IPS DF 4.7 (cell line): Measurements from ENCODE around the gene C2.
"Not testable (repeated sequence)": the region's sequence is repeated elsewhere in the genome, so short reads cannot be mapped to it uniquely, and the experiment has no call there.

Experiments
- DNase-seq: peaks from one replicate; pipeline ENCODE4 v3.0.0-alpha.2; 2013; ENCODE audit warnings: low spot score; ENCODE audit errors: extremely low read depth

Gene C2

DNA sequence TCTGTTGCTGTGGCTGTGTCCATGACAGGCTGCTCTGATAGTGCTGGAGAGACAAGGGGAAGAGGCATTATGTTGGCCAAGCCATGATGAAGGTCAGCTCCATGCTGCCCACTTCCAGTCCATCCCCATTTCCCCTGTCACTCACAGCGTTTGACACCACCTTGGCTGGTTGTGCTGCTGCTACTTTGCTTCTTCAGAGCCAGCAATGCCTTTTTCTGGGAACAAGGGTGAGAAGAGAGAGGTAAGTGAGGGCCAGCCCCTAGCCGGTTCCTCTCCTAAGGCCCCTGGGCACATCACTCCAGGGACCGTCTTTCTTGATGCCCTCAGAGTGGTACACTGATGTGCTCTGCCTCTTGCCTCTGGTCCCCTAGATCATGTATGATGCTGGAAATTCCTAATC lies 29.3 kb downstream of the C2 start:
- no peak for DNase-seq

DNA sequence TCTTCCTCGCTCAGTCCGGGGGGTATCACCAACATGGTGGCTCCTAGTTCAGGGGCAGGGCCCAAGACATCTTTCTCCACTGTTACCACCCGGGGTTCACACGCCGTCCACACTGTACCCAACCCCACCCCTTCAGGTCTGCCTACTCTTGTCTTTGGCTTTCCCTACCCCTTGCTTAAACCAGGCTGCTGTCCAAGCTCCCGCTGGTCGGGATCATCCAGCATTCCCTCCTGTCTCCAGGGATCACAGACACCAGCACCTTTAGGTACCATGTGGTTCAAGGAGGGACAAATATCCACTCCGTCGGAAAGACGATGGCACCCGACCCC lies 30.9 kb downstream of the C2 start:
- no peak for DNase-seq

DNA sequence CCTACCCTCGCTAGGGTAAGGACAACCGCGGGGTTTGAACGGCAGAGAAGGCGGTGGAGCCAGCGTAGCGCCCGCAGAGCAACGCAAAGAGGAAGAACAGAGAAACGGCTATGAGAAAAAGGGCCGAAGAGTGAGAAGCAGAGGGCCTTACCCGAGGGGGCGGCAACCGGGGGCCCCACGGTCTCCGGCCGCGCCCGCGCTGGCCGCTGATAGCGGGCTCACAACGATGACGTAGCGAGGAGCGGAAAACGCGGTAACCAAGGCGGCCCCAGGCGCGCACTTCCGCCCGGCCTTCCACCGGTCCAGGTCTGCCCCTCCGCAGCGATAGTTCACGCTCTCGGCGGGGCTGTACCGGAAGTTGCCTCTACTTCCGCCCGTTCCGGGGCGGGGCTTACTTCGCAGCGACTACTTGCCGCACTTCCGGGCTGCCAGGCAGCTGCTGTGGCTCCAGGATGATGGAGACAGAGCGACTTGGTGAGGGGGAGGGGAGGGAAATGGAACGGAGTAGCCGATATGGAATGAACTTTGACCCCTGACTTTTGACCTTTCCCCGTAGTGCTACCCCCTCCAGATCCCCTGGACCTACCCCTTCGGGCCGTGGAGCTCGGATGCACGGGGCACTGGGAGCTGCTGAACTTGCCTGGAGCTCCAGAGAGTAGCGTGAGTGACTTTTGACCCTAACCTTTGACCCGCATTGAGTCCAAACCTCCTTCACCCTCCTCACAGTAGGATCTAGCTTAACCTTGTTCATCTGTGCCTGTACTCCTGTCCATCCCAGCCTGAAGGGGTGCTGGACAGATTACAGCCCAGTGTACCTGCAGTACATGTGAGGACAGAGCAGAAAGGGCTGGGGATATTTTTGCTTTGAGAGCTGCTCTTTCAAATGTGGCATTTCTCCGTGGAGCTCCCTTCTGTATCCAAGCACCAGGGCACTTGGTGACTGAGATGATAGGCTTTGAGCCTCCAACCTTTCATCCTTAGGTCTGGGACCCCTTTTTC lies 31.5 kb downstream of the C2 start, which contains the start of the genes NELFE and SKIC2:
Gene NELFE (minus strand): TSS at position 231 of the 999 bp plus-strand sequence. CDS start 525 bp downstream, outside the sequence.
Gene SKIC2 (plus strand): TSS at position 435 of the 999 bp plus-strand sequence. CDS start 18 bp downstream, at position 453.
- DNase-seq = peak; percentile 91

DNA sequence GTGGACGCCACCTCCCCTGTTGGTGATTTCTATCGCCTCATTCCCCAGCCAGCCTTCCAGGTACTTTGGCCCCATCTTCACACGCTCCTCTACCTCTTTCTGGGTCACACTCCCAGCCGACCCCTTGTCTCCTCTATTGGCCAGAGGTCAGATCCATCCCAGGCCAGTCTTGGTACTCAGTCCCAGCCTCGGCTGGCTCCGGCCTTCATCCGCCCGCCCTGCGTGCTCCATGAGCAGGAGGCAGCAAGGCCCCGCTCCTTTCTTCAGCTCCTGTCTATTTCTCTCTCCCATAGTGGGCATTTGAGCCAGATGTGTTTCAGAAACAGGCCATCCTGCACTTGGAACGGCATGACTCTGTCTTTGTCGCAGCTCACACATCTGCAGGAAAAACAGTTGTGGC lies 34.1 kb downstream of the C2 start:
- DNase-seq = no peak

DNA sequence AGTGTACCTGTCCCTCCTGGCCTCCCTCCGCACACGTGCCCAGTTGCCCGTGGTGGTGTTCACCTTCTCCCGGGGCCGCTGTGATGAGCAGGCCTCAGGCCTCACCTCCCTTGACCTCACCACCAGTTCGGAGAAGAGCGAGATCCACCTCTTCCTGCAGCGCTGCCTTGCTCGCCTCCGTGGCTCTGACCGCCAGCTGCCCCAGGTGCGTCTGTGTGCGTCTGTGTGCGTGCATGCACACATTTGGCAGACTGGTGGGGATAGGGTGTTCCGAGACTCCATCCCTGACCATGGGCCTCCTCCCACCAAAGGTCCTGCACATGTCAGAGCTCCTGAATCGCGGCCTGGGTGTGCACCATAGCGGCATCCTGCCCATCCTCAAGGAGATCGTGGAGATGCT lies 36.4 kb downstream of the C2 start:
- no peak for DNase-seq

DNA sequence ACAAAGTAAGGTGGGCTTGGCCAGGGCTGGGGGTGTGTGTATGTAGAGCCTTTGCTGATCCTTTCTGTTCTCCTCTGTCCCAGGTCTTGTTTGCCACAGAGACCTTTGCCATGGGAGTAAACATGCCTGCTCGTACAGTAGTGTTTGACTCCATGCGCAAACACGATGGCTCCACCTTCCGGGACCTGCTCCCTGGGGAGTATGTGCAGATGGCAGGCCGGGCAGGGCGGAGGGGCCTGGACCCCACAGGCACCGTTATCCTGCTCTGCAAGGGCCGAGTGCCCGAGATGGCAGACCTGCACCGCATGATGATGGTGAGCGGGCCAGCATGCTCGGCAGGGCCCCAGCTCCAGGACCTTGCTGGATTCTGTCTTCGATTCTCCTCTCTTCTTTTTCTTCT lies 38.2 kb downstream of the C2 start:
- no peak for DNase-seq

DNA sequence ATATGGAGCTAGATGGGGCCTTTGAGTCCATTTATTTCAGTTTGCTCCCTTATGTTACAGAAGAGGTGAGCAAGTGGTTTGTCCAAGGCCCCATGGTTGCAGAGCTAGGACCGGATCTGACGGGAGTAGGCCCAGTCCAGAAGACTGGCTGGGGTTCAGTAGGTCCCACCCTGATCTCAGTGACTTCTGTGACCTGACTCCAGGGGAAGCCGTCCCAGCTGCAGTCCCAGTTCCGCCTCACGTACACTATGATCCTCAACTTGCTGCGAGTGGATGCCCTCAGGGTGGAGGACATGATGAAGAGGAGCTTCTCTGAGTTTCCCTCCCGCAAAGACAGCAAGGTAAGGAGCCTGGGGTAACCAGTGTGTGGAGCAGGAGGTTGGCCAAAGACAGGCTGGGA lies 39.0 kb downstream of the C2 start:
- DNase-seq = no peak

DNA sequence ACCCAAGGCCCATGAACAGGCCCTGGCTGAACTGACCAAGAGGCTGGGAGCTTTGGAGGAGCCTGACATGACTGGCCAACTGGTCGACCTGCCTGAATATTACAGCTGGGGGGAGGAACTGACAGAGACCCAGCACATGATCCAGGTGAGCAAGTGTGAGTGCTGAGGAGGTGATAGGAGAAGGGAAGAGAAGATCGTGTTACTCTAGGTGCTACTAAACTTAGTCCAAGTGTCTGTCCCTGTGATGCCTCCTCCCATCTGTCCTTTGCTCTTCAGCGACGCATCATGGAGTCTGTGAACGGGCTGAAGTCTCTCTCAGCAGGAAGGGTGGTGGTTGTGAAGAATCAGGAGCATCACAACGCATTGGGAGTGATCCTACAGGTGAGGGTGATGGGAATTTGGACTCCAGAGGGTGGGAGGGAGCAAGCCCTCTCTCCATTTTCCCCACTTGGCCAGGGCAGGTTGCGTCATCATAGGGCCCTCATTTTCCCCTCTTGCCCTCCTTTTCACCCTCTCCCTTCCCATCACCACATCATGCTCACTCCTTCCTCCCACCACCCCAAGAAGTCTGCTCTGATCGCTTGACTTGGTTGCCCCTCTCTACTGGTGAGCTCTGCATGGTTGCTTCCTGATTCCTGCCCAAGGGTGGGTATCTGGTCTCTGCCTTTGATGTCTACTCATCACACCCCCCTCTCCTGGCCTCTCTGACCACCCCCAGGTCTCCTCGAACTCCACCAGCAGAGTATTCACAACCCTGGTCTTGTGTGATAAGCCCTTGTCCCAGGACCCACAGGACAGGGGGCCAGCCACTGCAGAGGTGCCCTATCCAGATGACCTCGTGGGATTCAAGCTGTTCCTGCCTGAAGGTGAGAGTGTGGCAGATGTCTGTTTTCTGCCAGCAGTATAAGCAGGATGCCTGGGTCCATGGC lies 39.7 kb downstream of the C2 start:
- no peak for DNase-seq

DNA sequence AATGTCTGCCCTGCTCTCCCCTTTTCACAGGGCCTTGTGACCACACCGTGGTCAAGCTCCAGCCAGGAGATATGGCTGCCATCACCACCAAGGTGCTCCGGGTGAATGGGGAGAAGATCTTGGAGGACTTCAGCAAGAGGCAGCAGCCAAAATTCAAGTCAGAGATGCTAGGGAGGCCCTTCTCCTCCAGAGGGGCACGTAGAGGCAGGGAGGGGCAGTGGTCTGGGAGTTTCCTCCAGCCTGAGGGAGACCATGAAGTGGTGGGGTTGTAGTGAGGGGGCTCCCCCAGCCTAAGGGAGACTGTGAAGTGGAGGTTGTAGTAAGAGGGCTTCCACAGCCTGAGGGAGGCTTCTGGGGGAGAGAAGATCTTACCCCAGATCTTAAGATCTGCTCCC lies 40.4 kb downstream of the C2 start:
- DNase-seq = no peak

DNA sequence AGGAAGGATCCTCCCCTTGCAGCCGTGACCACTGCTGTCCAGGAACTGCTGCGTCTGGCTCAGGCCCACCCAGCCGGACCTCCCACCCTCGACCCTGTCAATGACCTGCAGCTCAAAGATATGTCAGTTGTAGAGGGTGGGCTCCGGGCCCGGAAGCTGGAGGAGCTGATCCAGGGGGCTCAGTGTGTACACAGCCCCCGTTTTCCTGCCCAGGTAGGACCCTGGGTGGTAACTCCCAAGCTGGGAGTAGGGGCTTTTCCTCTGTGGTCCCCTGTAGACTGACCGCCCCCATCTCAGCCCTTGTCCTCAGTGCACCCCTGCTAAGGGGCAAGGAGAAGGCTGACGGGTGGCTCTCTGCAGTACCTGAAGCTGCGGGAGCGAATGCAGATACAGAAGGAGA lies 40.8 kb downstream of the C2 start:
- no peak for DNase-seq

DNA sequence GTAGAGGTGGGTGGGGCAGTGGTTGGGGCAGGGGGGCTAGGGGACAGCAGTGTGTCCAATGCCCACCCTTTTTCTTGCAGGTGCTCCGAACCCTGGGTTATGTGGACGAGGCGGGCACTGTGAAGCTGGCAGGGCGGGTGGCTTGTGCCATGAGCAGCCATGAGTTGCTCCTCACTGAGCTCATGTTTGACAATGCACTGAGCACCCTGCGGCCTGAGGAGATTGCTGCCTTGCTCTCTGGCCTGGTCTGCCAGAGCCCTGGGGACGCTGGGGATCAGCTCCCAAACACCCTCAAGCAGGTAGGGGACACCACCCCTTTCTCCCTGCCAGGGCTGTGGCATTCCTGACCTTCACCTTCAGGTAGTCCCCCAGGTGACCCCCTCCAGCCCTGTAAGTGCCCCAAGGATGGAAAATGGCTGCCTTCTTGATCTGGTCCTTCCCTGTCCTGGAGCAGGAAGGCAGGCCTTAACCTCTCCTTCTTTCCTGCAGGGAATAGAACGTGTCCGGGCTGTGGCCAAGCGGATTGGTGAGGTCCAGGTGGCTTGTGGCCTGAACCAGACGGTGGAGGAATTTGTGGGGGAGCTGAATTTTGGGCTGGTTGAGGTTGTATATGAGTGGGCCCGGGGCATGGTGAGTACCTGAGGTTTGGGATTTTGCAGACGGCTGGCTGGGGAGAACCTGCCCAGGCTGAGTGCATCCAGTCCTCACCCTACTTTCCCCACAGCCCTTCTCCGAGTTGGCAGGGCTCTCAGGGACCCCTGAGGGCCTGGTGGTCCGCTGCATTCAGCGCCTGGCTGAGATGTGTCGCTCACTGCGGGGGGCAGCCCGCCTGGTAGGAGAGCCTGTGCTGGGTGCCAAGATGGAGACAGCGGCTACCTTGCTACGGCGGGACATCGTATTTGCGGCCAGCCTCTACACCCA lies 41.5 kb downstream of the C2 start:
- DNase-seq = no peak

DNA sequence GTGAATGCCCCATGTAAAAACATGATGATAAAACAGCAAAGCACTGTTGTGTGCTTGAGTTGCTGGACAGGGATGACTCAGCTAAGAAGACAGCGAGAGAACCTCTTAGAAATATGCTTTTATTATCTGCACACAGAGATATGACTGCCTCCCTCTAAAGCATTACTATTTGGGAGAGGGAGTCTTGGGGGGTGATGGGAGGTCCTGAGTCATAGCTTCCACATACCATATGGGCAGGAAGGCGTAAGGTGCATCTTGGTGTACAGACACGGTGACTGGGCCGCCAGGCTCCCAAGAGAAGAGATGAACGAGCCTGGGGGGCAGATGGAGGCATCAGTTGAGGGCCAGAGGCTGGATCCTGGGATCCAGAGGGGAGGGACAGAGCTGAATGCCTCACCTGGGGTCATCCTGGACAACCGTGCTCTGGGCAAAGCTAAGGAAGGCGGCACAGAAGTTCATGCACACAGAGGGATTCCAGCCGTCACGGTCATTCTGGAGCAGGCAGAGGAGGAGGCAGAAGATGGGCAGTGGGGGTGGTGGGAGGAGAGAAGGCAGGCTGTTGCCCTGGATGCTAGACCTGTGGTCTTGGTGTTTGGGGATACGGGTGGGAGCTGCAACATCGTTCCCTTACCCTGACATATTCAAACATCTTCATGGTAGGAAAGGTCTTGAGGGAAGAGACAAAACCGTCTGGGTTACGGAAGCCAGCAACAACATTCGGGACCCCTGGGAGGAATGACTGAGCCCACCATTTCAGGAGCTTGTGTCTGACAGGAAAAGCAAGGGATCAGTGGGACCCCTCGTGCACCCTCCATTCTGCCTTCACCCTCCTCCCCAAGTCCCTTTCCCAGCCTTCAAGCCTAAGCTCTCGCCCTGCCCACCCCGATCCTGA lies 42.4 kb downstream of the C2 start:
- DNase-seq = no peak

DNA sequence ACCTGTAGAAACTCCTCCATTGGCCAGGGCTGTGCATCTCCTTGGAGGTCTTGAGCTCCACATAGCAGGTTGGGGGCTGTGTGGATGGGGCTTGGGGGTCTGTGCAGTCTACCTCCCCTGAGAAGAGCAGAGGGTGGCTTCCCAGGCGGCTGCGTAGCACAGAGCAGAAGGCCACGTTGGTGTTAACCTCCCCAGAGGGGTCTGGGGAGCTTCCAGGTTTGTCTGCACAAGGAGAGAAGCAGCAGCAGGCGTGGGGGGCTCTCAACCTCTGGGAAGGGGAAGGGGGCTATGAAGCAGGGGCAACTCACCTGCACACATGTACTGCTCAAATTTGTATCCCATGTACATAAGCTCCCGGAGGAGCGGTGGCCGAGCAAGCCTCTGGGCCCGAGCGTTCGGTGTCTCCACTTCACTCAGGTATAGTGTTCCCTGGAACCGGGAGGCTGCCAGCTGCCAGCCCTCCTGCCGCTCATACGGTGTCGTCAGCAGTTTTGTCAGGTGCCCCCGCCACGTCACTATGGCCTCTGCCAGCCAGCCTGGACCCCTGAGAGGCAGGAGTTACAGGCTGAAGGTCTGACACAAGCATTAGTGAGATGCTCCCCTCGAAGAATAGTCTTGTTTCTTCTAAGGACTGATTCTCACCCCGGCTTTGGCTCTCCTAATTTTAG lies 43.2 kb downstream of the C2 start:
- no peak for DNase-seq

DNA sequence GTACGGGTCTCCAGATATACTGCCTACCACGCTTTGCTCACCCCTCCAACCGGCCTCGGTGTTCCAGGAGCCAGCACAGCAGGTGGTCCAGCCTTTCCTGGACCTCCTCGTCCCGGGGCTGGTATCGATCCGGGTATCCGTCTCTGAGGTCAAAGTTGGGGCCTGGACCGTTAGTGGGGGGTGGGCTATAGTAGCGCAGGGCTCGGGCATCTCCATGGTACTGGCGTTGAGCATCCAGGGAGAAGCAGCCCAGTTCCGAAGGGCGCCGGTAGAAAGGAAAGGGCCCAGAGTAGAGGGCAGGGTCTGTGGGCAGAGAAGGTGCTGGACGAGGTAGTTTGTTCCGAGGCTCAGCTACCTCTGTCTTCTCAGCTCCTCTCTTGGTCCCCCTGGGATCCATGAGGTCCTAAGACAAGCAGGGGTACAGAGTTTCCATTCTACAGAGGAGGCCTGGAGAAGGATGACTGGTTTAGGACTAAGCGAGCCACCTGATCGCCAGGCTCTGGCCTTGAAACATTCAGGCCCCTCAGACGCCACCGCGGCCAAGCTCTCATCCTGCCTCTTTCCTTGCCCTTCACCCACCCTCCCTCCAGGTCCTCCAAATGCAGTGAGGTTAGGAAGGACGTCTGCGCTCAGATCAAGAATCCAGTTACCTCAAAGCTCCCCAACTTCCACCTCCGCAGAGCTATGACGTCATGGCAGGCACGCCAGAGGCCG lies 43.9 kb downstream of the C2 start:
- no peak for DNase-seq

DNA sequence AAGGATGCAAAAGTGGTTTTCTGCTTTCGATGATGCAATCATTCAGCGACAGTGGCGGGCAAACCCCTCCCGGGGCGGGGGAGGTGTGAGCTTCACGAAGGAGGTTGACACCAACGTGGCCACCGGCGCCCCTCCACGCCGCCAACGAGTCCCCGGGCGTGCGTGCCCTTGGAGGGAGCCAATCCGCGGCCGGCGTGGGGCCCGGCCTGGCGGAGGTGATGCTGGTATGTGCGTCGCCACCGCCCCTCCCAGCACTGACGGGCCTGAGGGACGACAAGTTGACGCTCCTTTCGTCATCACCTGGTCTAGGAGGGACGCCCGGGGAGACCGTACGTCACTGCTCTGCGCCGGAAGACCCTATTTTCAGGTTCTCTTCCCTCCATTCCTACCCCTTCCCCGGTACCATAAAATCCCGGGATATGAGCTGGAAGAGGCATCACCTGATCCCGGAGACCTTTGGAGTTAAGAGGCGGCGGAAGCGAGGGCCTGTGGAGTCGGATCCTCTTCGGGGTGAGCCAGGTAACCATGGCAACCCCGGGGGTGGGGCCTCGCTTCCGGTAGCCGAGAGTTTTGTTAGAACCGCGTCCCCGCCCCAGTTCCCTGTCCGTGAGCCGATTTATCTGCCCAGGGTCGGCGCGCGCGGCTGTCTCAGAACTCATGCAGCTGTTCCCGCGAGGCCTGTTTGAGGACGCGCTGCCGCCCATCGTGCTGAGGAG lies 44.6 kb downstream of the C2 start, which contains the start of gene DXO:
Gene DXO (minus strand): TSS at position 146 of the 716 bp plus-strand sequence. CDS start 463 bp downstream, outside the sequence.
- peak; percentile 90 for DNase-seq

DNA sequence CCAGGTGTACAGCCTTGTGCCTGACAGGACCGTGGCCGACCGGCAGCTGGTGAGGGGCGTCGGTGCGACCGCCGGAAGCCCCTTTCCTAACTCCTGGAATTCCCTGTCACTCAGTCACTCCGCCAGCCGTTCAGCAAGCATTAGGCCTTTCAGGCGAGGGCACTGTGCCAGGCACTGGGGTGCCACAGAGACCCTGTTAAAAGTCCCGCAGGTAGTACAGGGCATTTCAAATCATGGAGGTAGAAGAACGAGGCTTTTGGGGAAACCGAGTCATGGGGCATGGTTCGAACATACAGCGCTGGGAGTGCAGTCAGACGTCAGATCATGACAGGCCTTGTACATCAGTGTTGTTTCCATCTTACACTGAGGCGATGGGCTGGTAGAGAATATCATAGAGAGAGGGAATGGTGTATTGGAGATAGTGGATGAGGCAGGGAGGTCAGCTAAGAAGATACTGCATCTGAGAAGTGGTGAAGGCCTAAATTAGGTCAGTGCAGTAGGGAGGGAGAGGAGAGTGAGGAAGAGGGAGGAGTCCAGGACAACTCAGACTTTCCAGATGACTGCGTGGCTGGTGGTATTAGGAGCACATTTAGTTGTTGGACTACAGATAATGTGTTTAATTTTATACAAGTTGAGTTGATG lies 45.3 kb downstream of the C2 start:
- DNase-seq = no peak

DNA sequence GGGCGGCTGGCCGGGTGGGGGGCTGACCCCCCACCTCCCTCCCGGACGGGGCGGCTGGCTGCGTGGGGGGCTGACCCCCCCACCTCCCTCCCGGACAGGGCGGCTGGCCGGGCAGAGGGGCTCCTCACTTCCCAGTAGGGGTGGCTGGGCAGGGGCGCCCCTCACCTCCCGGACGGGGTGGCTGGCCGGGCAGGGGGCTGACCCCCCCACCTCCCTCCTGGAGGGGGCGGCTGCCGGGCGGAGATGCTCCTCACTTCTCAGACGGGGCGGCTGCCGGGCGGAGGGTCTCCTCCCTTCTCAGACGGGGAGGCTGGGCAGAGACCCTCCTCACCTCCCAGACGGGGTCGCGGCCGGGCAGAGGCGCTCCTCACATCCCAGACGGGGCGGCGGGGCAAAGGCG lies 48.5 kb downstream of the C2 start:
- not testable (repeated sequence) for DNase-seq
